ENCODE measurements around the gene POLR3F.

The POLR3F gene

GRCh38 chr20:18466894-18467730 lies at the start of gene POLR3F, which contains the start of gene DZANK1:
TSS of gene POLR3F (plus strand) at chr20:18467390. CDS start at chr20:18467507, 117 bp downstream.
TSS of gene DZANK1 (minus strand) at chr20:18467030. CDS start at chr20:18465358, 1,672 bp downstream.
- H3K27ac ChIP-seq (ENCODE audit: low read length): peak within 1 kb of the TSS; percentile 89
- H3K4me1 ChIP-seq (ENCODE audit: control insufficient read depth, insufficient read depth, low read length): peaks cover 19% of the 10 kb centered on the region
- H3K36me3 ChIP-seq (ENCODE audit: control insufficient read depth in 2 of 2, insufficient read depth in 2 of 2, low read length in 2 of 2): peaks cover 11 to 13% of the 10 kb centered on the region in 2 donors
- no peaks in the 10 kb centered on the region for H3K27me3 ChIP-seq (ENCODE audit: control insufficient read depth in 1 of 2, insufficient read depth in 2 of 2, low read length in 2 of 2)
- peak within 1 kb of the TSS; percentile 93 to 98 for H3K4me3 ChIP-seq (ENCODE audit: low read length in 2 of 2)
- H3K9me3 ChIP-seq (ENCODE audit: control insufficient read depth in 2 of 2, low read length in 2 of 2): no peaks in the 10 kb centered on the region
- H3K9ac ChIP-seq (ENCODE audit: low read length in 2 of 2): peak within 1 kb of the TSS; percentile 96

GRCh38 chr20:18421608-18422007 lies 45.6 kb upstream of the POLR3F start:
- Histone ChIP-seq H3K36me3 (ENCODE audit: control insufficient read depth in 2 of 2, insufficient read depth in 2 of 2, low read length in 2 of 2) (peaks cover 0 to 3% of the 10 kb centered on the region in 2 donors), H3K27ac (ENCODE audit: low read length) (no peak overlapping the region), H3K4me3 (ENCODE audit: low read length in 2 of 2) (no peak overlapping the region), H3K27me3 (ENCODE audit: control insufficient read depth in 1 of 2, insufficient read depth in 2 of 2, low read length in 2 of 2) (no peaks in the 10 kb centered on the region), H3K4me1 (ENCODE audit: control insufficient read depth, insufficient read depth, low read length) (no peaks in the 10 kb centered on the region), H3K9ac (ENCODE audit: low read length in 2 of 2) (no peak overlapping the region), H3K9me3 (ENCODE audit: control insufficient read depth in 2 of 2, low read length in 2 of 2) (no peaks in the 10 kb centered on the region)

- peaks cover 0 to 3% of the 10 kb centered on the region in 2 donors for H3K36me3 ChIP-seq (ENCODE audit: control insufficient read depth in 2 of 2, insufficient read depth in 2 of 2, low read length in 2 of 2)
- H3K4me1 ChIP-seq (ENCODE audit: control insufficient read depth, insufficient read depth, low read length): no peaks in the 10 kb centered on the region
- no peaks in the 10 kb centered on the region for H3K27me3 ChIP-seq (ENCODE audit: control insufficient read depth in 1 of 2, insufficient read depth in 2 of 2, low read length in 2 of 2)
- no peak overlapping the region for H3K4me3 ChIP-seq (ENCODE audit: low read length in 2 of 2)
- H3K27ac ChIP-seq (ENCODE audit: low read length): no peak overlapping the region
- no peaks in the 10 kb centered on the region for H3K9me3 ChIP-seq (ENCODE audit: control insufficient read depth in 2 of 2, low read length in 2 of 2)
- no peak overlapping the region for H3K9ac ChIP-seq (ENCODE audit: low read length in 2 of 2)
These were observed 40.0 kb upstream of the POLR3F start for GRCh38 chr20:18427214-18427613.

- Histone ChIP-seq H3K27ac (ENCODE audit: low read length) (no peak overlapping the region), H3K9ac (ENCODE audit: low read length in 2 of 2) (no peak overlapping the region), H3K4me3 (ENCODE audit: low read length in 2 of 2) (no peak overlapping the region), H3K9me3 (ENCODE audit: control insufficient read depth in 2 of 2, low read length in 2 of 2) (no peaks in the 10 kb centered on the region), H3K36me3 (ENCODE audit: control insufficient read depth in 2 of 2, insufficient read depth in 2 of 2, low read length in 2 of 2) (peaks cover 0 to 3% of the 10 kb centered on the region in 2 donors), H3K4me1 (ENCODE audit: control insufficient read depth, insufficient read depth, low read length) (no peaks in the 10 kb centered on the region), H3K27me3 (ENCODE audit: control insufficient read depth in 1 of 2, insufficient read depth in 2 of 2, low read length in 2 of 2) (no peaks in the 10 kb centered on the region)
These were observed 38.6 kb upstream of the POLR3F start for GRCh38 chr20:18428490-18429173.

GRCh38 chr20:18430172-18430826 lies 36.9 kb upstream of the POLR3F start:
- H3K27ac ChIP-seq (ENCODE audit: low read length): no peak overlapping the region
- H3K27me3 ChIP-seq (ENCODE audit: control insufficient read depth in 1 of 2, insufficient read depth in 2 of 2, low read length in 2 of 2): no peaks in the 10 kb centered on the region
- H3K9me3 ChIP-seq (ENCODE audit: control insufficient read depth in 2 of 2, low read length in 2 of 2): no peaks in the 10 kb centered on the region
- no peak overlapping the region for H3K4me3 ChIP-seq (ENCODE audit: low read length in 2 of 2)
- H3K36me3 ChIP-seq (ENCODE audit: control insufficient read depth in 2 of 2, insufficient read depth in 2 of 2, low read length in 2 of 2): peaks cover 0 to 3% of the 10 kb centered on the region in 2 donors
- no peaks in the 10 kb centered on the region for H3K4me1 ChIP-seq (ENCODE audit: control insufficient read depth, insufficient read depth, low read length)
- H3K9ac ChIP-seq (ENCODE audit: low read length in 2 of 2): no peak overlapping the region

- Histone ChIP-seq H3K27me3 (ENCODE audit: control insufficient read depth in 1 of 2, insufficient read depth in 2 of 2, low read length in 2 of 2) (no peaks in the 10 kb centered on the region), H3K36me3 (ENCODE audit: control insufficient read depth in 2 of 2, insufficient read depth in 2 of 2, low read length in 2 of 2) (no peaks in the 10 kb centered on the region), H3K9me3 (ENCODE audit: control insufficient read depth in 2 of 2, low read length in 2 of 2) (no peaks in the 10 kb centered on the region), H3K4me1 (ENCODE audit: control insufficient read depth, insufficient read depth, low read length) (no peaks in the 10 kb centered on the region), H3K4me3 (ENCODE audit: low read length in 2 of 2) (no peak overlapping the region), H3K27ac (ENCODE audit: low read length) (no peak overlapping the region), H3K9ac (ENCODE audit: low read length in 2 of 2) (no peak overlapping the region)
These were observed 36.0 kb upstream of the POLR3F start for GRCh38 chr20:18431206-18431605.

- no peaks in the 10 kb centered on the region for H3K9me3 ChIP-seq (ENCODE audit: control insufficient read depth in 2 of 2, low read length in 2 of 2)
- H3K4me3 ChIP-seq (ENCODE audit: low read length in 2 of 2): no peak overlapping the region
- H3K27ac ChIP-seq (ENCODE audit: low read length): no peak overlapping the region
- H3K4me1 ChIP-seq (ENCODE audit: control insufficient read depth, insufficient read depth, low read length): no peaks in the 10 kb centered on the region
- H3K9ac ChIP-seq (ENCODE audit: low read length in 2 of 2): no peak overlapping the region
- no peaks in the 10 kb centered on the region for H3K27me3 ChIP-seq (ENCODE audit: control insufficient read depth in 1 of 2, insufficient read depth in 2 of 2, low read length in 2 of 2)
- no peaks in the 10 kb centered on the region for H3K36me3 ChIP-seq (ENCODE audit: control insufficient read depth in 2 of 2, insufficient read depth in 2 of 2, low read length in 2 of 2)
These were observed 30.3 kb upstream of the POLR3F start for GRCh38 chr20:18436847-18437246.

GRCh38 chr20:18440403-18440802 lies 26.8 kb upstream of the POLR3F start:
- H3K27me3 ChIP-seq (ENCODE audit: control insufficient read depth in 1 of 2, insufficient read depth in 2 of 2, low read length in 2 of 2): no peaks in the 10 kb centered on the region
- no peak overlapping the region for H3K4me3 ChIP-seq (ENCODE audit: low read length in 2 of 2)
- H3K9ac ChIP-seq (ENCODE audit: low read length in 2 of 2): no peak overlapping the region
- H3K27ac ChIP-seq (ENCODE audit: low read length): no peak overlapping the region
- H3K9me3 ChIP-seq (ENCODE audit: control insufficient read depth in 2 of 2, low read length in 2 of 2): no peaks in the 10 kb centered on the region
- H3K4me1 ChIP-seq (ENCODE audit: control insufficient read depth, insufficient read depth, low read length): no peaks in the 10 kb centered on the region
- H3K36me3 ChIP-seq (ENCODE audit: control insufficient read depth in 2 of 2, insufficient read depth in 2 of 2, low read length in 2 of 2): no peaks in the 10 kb centered on the region

GRCh38 chr20:18443886-18444285 lies 23.3 kb upstream of the POLR3F start:
- no peak overlapping the region for H3K27ac ChIP-seq (ENCODE audit: low read length)
- H3K9ac ChIP-seq (ENCODE audit: low read length in 2 of 2): no peak overlapping the region
- no peaks in the 10 kb centered on the region for H3K27me3 ChIP-seq (ENCODE audit: control insufficient read depth in 1 of 2, insufficient read depth in 2 of 2, low read length in 2 of 2)
- H3K9me3 ChIP-seq (ENCODE audit: control insufficient read depth in 2 of 2, low read length in 2 of 2): no peaks in the 10 kb centered on the region
- H3K4me1 ChIP-seq (ENCODE audit: control insufficient read depth, insufficient read depth, low read length): no peaks in the 10 kb centered on the region
- H3K36me3 ChIP-seq (ENCODE audit: control insufficient read depth in 2 of 2, insufficient read depth in 2 of 2, low read length in 2 of 2): no peaks in the 10 kb centered on the region
- no peak overlapping the region for H3K4me3 ChIP-seq (ENCODE audit: low read length in 2 of 2)

- Histone ChIP-seq H3K27ac (ENCODE audit: low read length) (no peak overlapping the region), H3K27me3 (ENCODE audit: control insufficient read depth in 1 of 2, insufficient read depth in 2 of 2, low read length in 2 of 2) (no peaks in the 10 kb centered on the region), H3K9ac (ENCODE audit: low read length in 2 of 2) (no peak overlapping the region), H3K36me3 (ENCODE audit: control insufficient read depth in 2 of 2, insufficient read depth in 2 of 2, low read length in 2 of 2) (no peaks in the 10 kb centered on the region), H3K4me1 (ENCODE audit: control insufficient read depth, insufficient read depth, low read length) (no peaks in the 10 kb centered on the region), H3K9me3 (ENCODE audit: control insufficient read depth in 2 of 2, low read length in 2 of 2) (no peaks in the 10 kb centered on the region), H3K4me3 (ENCODE audit: low read length in 2 of 2) (no peak overlapping the region)
These were observed 10.6 kb upstream of the POLR3F start for GRCh38 chr20:18456600-18456999.
